Erythroblast (primary cell): ENCODE data around the gene LGMN.

Experiments
- GATA1 ChIP-seq: IDR thresholded peaks from 2 replicates; pipeline ENCODE4 v1.6.1; 2011; ENCODE audit warnings: low read depth, mild to moderate bottlenecking, control low read depth, low read length, moderate library complexity
- POLR2A ChIP-seq: IDR thresholded peaks from 2 replicates; pipeline ENCODE4 v1.6.1; 2011; ENCODE audit warnings: mild to moderate bottlenecking, low read length

DNA sequence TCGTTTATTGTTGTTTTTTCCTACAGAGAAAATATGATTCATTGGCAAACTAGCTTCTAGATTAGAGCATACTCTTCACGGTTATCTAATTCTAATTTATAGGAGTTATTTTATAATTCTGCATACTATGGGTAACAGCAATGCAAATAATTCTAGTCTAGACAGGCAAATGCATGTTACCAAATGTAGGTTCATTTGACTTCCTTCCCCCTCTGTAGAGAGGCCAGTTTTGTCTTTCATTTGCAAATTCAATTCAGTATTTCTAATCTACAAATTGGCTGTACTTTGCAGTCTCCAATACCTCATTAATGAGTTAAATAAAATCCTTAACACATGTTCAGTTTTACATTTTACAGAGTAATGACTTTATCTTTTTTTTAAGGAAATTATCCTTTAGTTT lies 4.2 kb downstream of the LGMN start:
- TF ChIP-seq POLR2A (no peak), GATA1 (no peak)
